ENCODE measurements around the gene PDHX. TPM values are rescaled to one million over a fixed set of nuclear protein-coding genes. Genes with fewer than 3 reads are reported as not detected.

Gene PDHX
- total and polyA plus RNA-seq, 10 donors = 9.2 to 32.9 (median 23.7) TPM

DNA sequence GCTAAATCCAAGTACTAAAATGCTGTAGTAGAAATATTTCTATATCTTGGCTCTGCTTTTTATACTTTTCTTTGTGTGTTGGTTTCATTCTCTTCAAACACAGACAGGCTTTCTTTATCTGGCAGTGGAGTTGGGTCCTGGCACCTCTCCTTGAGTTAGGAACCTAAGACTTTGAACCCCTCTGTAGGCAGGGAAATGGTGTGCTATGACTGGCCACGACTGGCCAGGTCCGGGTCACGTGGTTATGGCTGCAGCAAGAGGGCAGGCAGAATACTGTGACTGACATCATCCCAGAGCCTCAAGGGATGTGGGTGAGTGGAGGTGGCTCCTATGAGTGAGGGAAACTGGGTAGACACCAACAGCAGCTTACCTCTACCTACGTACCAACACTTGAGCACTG is 42.2 kb upstream of the PDHX start:
- Histone ChIP-seq H3K27me3 (replicated peaks in 1 of 7) (no peaks in the 10 kb centered on the region), H3K36me3 (peaks cover 0 to 14% (median 3%) of the 10 kb centered on the region in 6 donors), H3K27ac (no peak overlapping the region), H3K4me3 (no peak overlapping the region), H3K9me3 (peaks cover 0 to 9% (median 0%) of the 10 kb centered on the region in 8 donors), H3K4me1 (no peaks in the 10 kb centered on the region)
- no peak for DNase-seq
- WGBS, 5 donors = 95 to 100% (median 96%) methylated on average over 4 of the region's 4 CpGs
- intact Hi-C loops (cut with DNase I; ENCODE audit: low total_unique reads) = no loop called here
- TF ChIP-seq POLR2A (IDR thresholded peaks at IDR 0.05) (no peak), POLR2AphosphoS5 (IDR thresholded peaks at IDR 0.05) (no peak), CTCF (IDR thresholded peaks at IDR 0.05 in 8 of 11, conservative IDR thresholded peaks at IDR 0.05 in 3 of 11) (no peak)

DNA sequence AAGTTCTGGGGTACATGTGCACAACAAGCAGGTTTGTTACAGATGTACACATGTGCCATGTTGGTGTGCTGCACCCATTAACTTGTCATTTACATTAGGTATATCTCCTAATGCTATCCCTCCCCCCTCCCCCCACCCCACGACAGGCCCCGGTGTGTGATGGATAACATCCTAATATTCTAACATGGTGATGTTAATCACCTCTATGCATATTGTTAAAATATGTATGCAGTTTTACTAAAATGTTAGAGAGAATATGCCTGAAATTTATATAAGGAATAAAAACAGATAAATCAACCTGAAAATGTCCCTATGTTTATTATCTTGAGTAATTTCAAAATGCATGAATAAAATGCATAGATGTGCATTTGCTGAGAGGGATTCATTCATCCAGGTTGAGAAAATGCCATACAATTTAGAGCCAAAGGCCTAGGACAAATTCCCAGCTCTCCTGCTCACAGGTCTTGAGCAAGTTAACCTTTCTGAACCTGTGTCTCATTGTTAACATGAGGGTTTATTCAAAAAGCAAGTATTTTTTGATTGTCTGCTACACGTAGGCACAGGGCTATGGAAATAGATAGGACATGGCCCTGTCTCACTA is 38.9 kb upstream of the PDHX start:
- 85 to 97% (median 95%) methylated on average over 3 of the region's 3 CpGs for WGBS, 5 donors
- DNase-seq = no peak
- Histone ChIP-seq H3K4me3 (no peak overlapping the region), H3K27ac (no peak overlapping the region), H3K4me1 (no peaks in the 10 kb centered on the region), H3K27me3 (replicated peaks in 1 of 7) (no peaks in the 10 kb centered on the region), H3K9me3 (peaks cover 0 to 9% (median 0%) of the 10 kb centered on the region in 8 donors), H3K36me3 (peaks cover 0 to 40% (median 7%) of the 10 kb centered on the region in 6 donors)
- TF ChIP-seq CTCF (IDR thresholded peaks at IDR 0.05 in 8 of 11, conservative IDR thresholded peaks at IDR 0.05 in 3 of 11) (no peak), POLR2AphosphoS5 (IDR thresholded peaks at IDR 0.05) (no peak), POLR2A (IDR thresholded peaks at IDR 0.05) (no peak)
- intact Hi-C loops (cut with DNase I; ENCODE audit: low total_unique reads) = no loop called here

DNA sequence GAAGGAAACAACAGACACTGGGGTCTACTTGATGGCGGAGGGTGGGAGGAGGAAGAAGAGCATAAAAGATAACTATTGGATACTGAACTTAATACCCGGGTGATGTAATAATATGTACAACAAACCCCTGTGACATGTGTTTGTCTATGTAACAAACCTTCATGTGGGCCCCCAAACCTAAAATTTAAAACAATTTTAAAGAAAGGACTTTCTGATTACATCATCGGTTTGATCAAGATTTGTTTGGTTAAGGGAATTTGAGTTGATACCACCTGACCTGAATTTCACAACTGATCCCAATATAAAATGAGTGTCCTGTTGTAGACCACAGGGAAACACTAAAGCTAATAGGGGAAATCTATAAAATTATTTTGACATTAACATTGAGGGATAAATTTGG is 34.5 kb upstream of the PDHX start:
- H3K36me3 ChIP-seq = peaks cover 0 to 70% (median 11%) of the 10 kb centered on the region in 6 donors
- TF ChIP-seq POLR2A (IDR thresholded peaks at IDR 0.05) = no peak
- TF ChIP-seq CTCF (IDR thresholded peaks at IDR 0.05 in 8 of 11, conservative IDR thresholded peaks at IDR 0.05 in 3 of 11) = no peak
- no peak for TF ChIP-seq POLR2AphosphoS5 (IDR thresholded peaks at IDR 0.05)
- no peak overlapping the region for H3K27ac ChIP-seq
- WGBS, 5 donors = 96 to 98% (median 97%) methylated on average over 3 of the region's 3 CpGs
- intact Hi-C loops (cut with DNase I; ENCODE audit: low total_unique reads) = no loop called here
- no peak for DNase-seq
- no peaks in the 10 kb centered on the region for H3K4me1 ChIP-seq
- no peaks in the 10 kb centered on the region for H3K27me3 ChIP-seq (replicated peaks in 1 of 7)
- H3K9me3 ChIP-seq = no peaks in the 10 kb centered on the region
- no peak overlapping the region for H3K4me3 ChIP-seq

DNA sequence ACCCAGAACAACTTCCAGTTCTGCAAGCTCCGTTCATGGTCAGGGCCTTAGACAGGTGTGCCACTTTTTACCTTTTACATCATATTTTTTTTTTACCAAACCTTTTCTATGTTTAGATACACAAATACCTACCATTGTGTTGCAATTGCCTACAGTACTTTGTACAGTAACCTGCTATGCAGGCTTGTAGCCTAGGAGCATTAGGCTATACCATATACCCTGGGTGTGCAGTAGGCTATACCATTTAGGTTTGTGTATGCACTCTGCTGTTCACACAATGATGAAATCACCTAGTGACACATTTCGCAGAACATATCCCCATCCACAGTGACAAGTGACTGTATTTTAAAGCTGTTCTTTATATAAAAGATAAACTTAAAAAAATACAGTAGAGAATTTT is 29.8 kb upstream of the PDHX start:
- no peak overlapping the region for H3K27ac ChIP-seq
- no peaks in the 10 kb centered on the region for H3K27me3 ChIP-seq (replicated peaks in 1 of 7)
- WGBS, 5 donors = 96 to 100% (median 97%) methylated on average over 2 of the region's 2 CpGs
- H3K4me3 ChIP-seq = no peak overlapping the region
- intact Hi-C loops (cut with DNase I; ENCODE audit: low total_unique reads) = no loop called here
- no peak for TF ChIP-seq CTCF (IDR thresholded peaks at IDR 0.05 in 8 of 11, conservative IDR thresholded peaks at IDR 0.05 in 3 of 11)
- TF ChIP-seq POLR2AphosphoS5 (IDR thresholded peaks at IDR 0.05) = no peak
- TF ChIP-seq POLR2A (IDR thresholded peaks at IDR 0.05) = no peak
- H3K9me3 ChIP-seq = no peaks in the 10 kb centered on the region
- H3K36me3 ChIP-seq = peaks cover 0 to 76% (median 19%) of the 10 kb centered on the region in 6 donors
- DNase-seq = no peak
- no peaks in the 10 kb centered on the region for H3K4me1 ChIP-seq
